HepG2 (cell line): Measurements from ENCODE around the gene FAM222B. TPM values are rescaled to one million over a fixed set of nuclear protein-coding genes. Genes with fewer than 3 reads are reported as not detected.

Experiments used
- CHD2 ChIP-seq: IDR thresholded peaks from 2 replicates; pipeline ENCODE4 v1.6.1; 2011; ENCODE audit warnings: low read depth, low read length, improper control_type of control experiment
- HDAC1 ChIP-seq: sonication (generic); formaldehyde crosslinking; IDR thresholded peaks from 2 replicates; pipeline ENCODE4 v1.5.1; 2020; ENCODE audit warnings: mild to moderate bottlenecking, missing genetic modification reagents
- KDM2A ChIP-seq: sonication (generic); formaldehyde crosslinking; IDR thresholded peaks from 2 replicates; pipeline ENCODE4 v1.4.0; 2020; ENCODE audit warnings: low read depth, missing genetic modification reagents, borderline replicate concordance
- MEIS1 ChIP-seq: sonication (generic); formaldehyde crosslinking; IDR thresholded peaks from 2 replicates; pipeline ENCODE4 v1.9.0; 2021; ENCODE audit warnings: mild to moderate bottlenecking, missing genetic modification reagents, moderate library complexity, borderline replicate concordance
- NFKB2 ChIP-seq: sonication (generic); formaldehyde crosslinking; IDR thresholded peaks from 2 replicates; pipeline ENCODE4 v1.4.0; 2020; ENCODE audit warnings: missing genetic modification reagents, borderline replicate concordance
- NONO ChIP-seq, 2 experiments: fragments of 450-650 bp in 1 of 2; sonication (generic) in 1 of 2; formaldehyde crosslinking in 1 of 2; IDR thresholded peaks in 1 of 2; conservative IDR thresholded peaks in 1 of 2; 2 replicates each; pipeline versions ENCODE4 v1.6.1 to v1.8.0; 2017 to 2022; ENCODE audit warnings: mild to moderate bottlenecking in 1 of 2, missing genetic modification reagents in 1 of 2, moderate library complexity in 1 of 2
- PITX1 ChIP-seq: sonication (generic); formaldehyde crosslinking; IDR thresholded peaks from 2 replicates; pipeline ENCODE4 v1.5.1; 2020; ENCODE audit warnings: mild to moderate bottlenecking, missing genetic modification reagents
- SMAD1 ChIP-seq: sonication (generic); formaldehyde crosslinking; IDR thresholded peaks from 2 replicates; pipeline ENCODE4 v1.4.0; 2020; ENCODE audit warnings: missing genetic modification reagents, low read depth, mild to moderate bottlenecking, borderline replicate concordance
- SNAPC2 ChIP-seq: sonication (generic); formaldehyde crosslinking; IDR thresholded peaks from 2 replicates; pipeline ENCODE4 v1.8.1; 2022; ENCODE audit warnings: mild to moderate bottlenecking, missing genetic modification reagents
- ZFY ChIP-seq: sonication (generic); formaldehyde crosslinking; IDR thresholded peaks from 2 replicates; pipeline ENCODE4 v1.4.0; 2020; ENCODE audit warnings: missing genetic modification reagents
- ZNF143 ChIP-seq: sonication (generic); formaldehyde crosslinking; IDR thresholded peaks from 2 replicates; pipeline ENCODE4 v1.4.0; 2020; ENCODE audit warnings: missing genetic modification reagents
- ZNF225 ChIP-seq: sonication (generic); formaldehyde crosslinking; IDR thresholded peaks from 2 replicates; pipeline ENCODE4 v1.4.0; 2020; ENCODE audit warnings: mild to moderate bottlenecking, missing genetic modification reagents
- ZNF296 ChIP-seq: sonication (generic); formaldehyde crosslinking; conservative IDR thresholded peaks from 2 replicates; pipeline ENCODE4 v1.5.0; 2020; ENCODE audit warnings: mild to moderate bottlenecking, missing genetic modification reagents
- ZNF446 ChIP-seq: sonication (generic); formaldehyde crosslinking; IDR thresholded peaks from 2 replicates; pipeline ENCODE4 v1.5.0; 2020; ENCODE audit warnings: mild to moderate bottlenecking, missing genetic modification reagents
- ZNF530 ChIP-seq: sonication (generic); formaldehyde crosslinking; IDR thresholded peaks from 2 replicates; pipeline ENCODE4 v1.5.0; 2020; ENCODE audit warnings: low read depth, mild to moderate bottlenecking, missing genetic modification reagents
- ZNF598 ChIP-seq: sonication (generic); formaldehyde crosslinking; IDR thresholded peaks from 2 replicates; pipeline ENCODE4 v1.5.1; 2020; ENCODE audit warnings: mild to moderate bottlenecking, missing genetic modification reagents, borderline replicate concordance
- polyA plus RNA-seq, 8 experiments: library from polyadenylated mRNA; depleted of rRNA in 3 of 8; stranded (reverse) in 7 of 8; unstranded in 1 of 8; fragments of >200 nt; fragmentation: Illumina TruSeq in 4 of 8; extraction: Trizol in 4 of 8; gene quantifications; 2 replicates each; pipeline versions ENCODE4 v1.2.1 to v1.2.3, GENCODE V29; 2011 to 2016; ENCODE audit warnings: low read depth in 4 of 8, missing spikeins in 1 of 8, mixed read lengths in 1 of 8; ENCODE audit not compliant: insufficient read depth in 1 of 8
- total RNA-seq, 5 experiments: library from RNA; depleted of rRNA; stranded (reverse); fragments of >200 nt; fragmentation: Illumina TruSeq; extraction: Trizol; gene quantifications; 2 replicates each; pipeline ENCODE4 v1.2.3, GENCODE V29; 2016; ENCODE audit warnings: low read depth in 1 of 5
- TF ChIP-seq, protein P1 (sequence below): sonication (generic); formaldehyde crosslinking; IDR thresholded peaks from 2 replicates; pipeline ENCODE4 v1.4.0; 2020; ENCODE audit warnings: missing genetic modification reagents
- TF ChIP-seq, protein P2 (sequence below): sonication (generic); formaldehyde crosslinking; IDR thresholded peaks from 2 replicates; pipeline ENCODE4 v1.9.0; 2021; ENCODE audit warnings: missing genetic modification reagents, borderline replicate concordance
- TF ChIP-seq, protein P3 (sequence below): sonication (generic); formaldehyde crosslinking; IDR thresholded peaks from 2 replicates; pipeline ENCODE4 v1.8.1; 2023; ENCODE audit warnings: mild to moderate bottlenecking, missing genetic modification reagents

Gene FAM222B
- total and polyA plus RNA-seq, 2 of the 13 experiments (the other 11 are each of a cell fraction or from before 2014, with no cell fraction given) = 3.5 to 7.3 TPM

GRCh38 chr17:28842282-28843012 lies at the start of gene FAM222B (continued):
- TF ChIP-seq, protein P1, sequence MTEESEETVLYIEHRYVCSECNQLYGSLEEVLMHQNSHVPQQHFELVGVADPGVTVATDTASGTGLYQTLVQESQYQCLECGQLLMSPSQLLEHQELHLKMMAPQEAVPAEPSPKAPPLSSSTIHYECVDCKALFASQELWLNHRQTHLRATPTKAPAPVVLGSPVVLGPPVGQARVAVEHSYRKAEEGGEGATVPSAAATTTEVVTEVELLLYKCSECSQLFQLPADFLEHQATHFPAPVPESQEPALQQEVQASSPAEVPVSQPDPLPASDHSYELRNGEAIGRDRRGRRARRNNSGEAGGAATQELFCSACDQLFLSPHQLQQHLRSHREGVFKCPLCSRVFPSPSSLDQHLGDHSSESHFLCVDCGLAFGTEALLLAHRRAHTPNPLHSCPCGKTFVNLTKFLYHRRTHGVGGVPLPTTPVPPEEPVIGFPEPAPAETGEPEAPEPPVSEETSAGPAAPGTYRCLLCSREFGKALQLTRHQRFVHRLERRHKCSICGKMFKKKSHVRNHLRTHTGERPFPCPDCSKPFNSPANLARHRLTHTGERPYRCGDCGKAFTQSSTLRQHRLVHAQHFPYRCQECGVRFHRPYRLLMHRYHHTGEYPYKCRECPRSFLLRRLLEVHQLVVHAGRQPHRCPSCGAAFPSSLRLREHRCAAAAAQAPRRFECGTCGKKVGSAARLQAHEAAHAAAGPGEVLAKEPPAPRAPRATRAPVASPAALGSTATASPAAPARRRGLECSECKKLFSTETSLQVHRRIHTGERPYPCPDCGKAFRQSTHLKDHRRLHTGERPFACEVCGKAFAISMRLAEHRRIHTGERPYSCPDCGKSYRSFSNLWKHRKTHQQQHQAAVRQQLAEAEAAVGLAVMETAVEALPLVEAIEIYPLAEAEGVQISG (CRISPR knock-in tag) = 0 out of 2 replicates have a peak, but pooled peaks have one; percentile 24
- TF ChIP-seq ZFY = peak; percentile 69
- TF ChIP-seq, protein P2, sequence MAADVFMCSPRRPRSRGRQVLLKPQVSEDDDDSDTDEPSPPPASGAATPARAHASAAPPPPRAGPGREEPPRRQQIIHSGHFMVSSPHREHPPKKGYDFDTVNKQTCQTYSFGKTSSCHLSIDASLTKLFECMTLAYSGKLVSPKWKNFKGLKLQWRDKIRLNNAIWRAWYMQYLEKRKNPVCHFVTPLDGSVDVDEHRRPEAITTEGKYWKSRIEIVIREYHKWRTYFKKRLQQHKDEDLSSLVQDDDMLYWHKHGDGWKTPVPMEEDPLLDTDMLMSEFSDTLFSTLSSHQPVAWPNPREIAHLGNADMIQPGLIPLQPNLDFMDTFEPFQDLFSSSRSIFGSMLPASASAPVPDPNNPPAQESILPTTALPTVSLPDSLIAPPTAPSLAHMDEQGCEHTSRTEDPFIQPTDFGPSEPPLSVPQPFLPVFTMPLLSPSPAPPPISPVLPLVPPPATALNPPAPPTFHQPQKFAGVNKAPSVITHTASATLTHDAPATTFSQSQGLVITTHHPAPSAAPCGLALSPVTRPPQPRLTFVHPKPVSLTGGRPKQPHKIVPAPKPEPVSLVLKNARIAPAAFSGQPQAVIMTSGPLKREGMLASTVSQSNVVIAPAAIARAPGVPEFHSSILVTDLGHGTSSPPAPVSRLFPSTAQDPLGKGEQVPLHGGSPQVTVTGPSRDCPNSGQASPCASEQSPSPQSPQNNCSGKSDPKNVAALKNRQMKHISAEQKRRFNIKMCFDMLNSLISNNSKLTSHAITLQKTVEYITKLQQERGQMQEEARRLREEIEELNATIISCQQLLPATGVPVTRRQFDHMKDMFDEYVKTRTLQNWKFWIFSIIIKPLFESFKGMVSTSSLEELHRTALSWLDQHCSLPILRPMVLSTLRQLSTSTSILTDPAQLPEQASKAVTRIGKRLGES = no peak
- peak; percentile 81; the same call in 1 of the 2 replicates for TF ChIP-seq ZNF225 (CRISPR knock-in tag)
- peak; percentile 83 for TF ChIP-seq ZNF598 (CRISPR knock-in tag)
- TF ChIP-seq NFKB2 (CRISPR knock-in tag) = no peak; the same call in 1 of the 2 replicates
- 0 out of 2 replicates have a peak, but pooled peaks have one; percentile 29 for TF ChIP-seq ZNF446 (CRISPR knock-in tag)
- TF ChIP-seq MEIS1 = peak; percentile 65; the same call in 1 of the 2 replicates
- TF ChIP-seq, protein P3, sequence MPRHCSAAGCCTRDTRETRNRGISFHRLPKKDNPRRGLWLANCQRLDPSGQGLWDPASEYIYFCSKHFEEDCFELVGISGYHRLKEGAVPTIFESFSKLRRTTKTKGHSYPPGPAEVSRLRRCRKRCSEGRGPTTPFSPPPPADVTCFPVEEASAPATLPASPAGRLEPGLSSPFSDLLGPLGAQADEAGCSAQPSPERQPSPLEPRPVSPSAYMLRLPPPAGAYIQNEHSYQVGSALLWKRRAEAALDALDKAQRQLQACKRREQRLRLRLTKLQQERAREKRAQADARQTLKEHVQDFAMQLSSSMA (CRISPR knock-in tag) = no peak
- TF ChIP-seq ZNF143 (CRISPR knock-in tag) = peak; percentile 21; the same call in 1 of the 2 replicates
- peak; percentile 30; the same call in 1 of the 2 replicates for TF ChIP-seq KDM2A (CRISPR knock-in tag)
- 0 out of 2 replicates have a peak, but pooled peaks have one; percentile 51 for TF ChIP-seq SMAD1 (CRISPR knock-in tag)
- TF ChIP-seq HDAC1 (CRISPR knock-in tag) = peak; percentile 55; the same call in 1 of the 2 replicates
- TF ChIP-seq ZNF530 = 0 out of 2 replicates have a peak, but pooled peaks have one; percentile 60
- TF ChIP-seq CHD2 = no peak
- TF ChIP-seq PITX1 (CRISPR knock-in tag) = 0 out of 2 replicates have a peak, but pooled peaks have one; percentile 6
- TF ChIP-seq ZNF296 (CRISPR knock-in tag) = 0 out of 2 replicates have a peak, but pooled peaks have one; percentile 37
- TF ChIP-seq NONO (IDR thresholded peaks at IDR 0.05) = no peak
- TF ChIP-seq NONO (CRISPR knock-in tag; conservative IDR thresholded peaks at IDR 0.05) = peak; percentile 45; the same call in 1 of the 2 replicates
- 0 out of 2 replicates have a peak, but pooled peaks have one; percentile 40 for TF ChIP-seq SNAPC2 (CRISPR knock-in tag)
